Hypothalamus (tissue), 51 donors: ENCODE results near the gene TMEM44.

ENCODE experiments used
- DNase-seq, 51 donors: peaks; one replicate each; lab custom pipeline; 2025; lab: John Stamatoyannopoulos, UW

The TMEM44 gene

GRCh38 chr3:194633349-194634004, at the start of gene TMEM44:
Gene TMEM44 (minus strand): TSS chr3:194633419. CDS start chr3:194633215, 204 bp downstream.
- peak in 27 of 51 donors; percentile 3 to 64 (median 26) for DNase-seq

DNA sequence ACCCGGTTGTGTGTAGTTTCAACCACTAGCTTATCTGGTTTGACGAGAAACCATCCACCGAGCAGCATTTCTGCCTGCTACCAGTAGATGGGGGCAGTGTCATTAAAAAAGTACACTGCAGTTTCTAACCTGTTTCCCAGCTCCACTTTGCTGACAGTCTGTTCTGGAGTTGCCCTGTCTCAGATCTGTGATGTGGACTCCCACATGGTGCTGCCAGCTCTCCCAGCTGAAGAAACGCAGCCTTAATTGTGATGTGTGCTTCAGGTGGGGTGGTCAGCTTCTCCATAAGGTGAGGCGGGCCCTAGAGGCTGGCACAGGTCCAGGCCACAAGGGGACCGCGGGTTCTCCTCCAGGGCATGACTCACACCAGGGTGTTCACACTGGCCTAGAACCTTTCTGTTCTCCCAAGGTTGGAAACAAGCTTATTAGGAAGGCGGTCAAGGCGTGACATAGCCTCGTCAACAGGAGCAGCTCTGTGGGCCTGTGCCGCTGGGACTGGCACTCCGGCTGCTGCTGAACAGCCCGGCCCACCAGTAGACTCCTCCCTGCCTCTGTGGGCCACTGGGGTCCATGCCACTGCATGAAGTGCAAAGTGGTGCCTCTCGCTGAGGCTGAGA, 49.6 kb upstream of the TMEM44 start:
- peak in 45 of 51 donors; percentile 4 to 80 (median 47) for DNase-seq

- no peak for DNase-seq
Measured at GRCh38 chr3:194682189-194682693, 49.0 kb upstream of the TMEM44 start.

DNA sequence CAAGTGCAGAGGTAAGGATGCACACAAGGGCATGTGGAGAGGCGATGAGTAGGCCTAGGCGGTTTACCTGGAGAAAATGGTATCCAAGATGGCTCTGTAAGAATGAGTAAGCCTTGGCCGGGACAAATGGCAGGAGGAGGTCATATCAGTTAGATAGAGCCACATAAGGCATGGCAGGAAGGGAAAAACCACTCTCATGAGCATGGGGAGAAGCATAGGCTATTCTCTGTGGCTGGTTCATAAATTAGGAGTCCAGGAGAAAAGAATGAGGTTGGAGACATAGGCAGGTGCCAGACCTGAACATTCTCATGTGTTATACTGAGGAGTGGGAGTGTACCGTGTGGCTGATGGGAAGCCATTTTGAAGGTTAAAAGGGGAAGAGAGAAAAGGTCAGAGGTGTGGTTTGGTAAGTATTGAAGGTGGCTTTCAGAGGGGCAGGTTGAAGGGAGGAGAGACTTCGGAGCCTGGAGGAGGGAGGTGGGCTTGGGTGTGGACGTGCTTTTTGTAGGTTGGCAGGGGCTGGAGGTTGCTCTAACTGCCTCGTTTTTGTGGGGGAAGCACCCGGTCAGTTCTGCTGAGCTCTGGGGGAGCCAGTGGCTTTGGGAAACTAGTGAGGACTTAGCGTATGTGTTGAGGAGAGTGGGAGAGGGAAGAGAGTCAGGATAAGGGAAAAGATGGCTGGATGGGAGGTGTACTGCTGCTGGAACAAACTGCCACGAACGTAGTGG, 47.8 kb upstream of the TMEM44 start:
- no peak for DNase-seq

DNA sequence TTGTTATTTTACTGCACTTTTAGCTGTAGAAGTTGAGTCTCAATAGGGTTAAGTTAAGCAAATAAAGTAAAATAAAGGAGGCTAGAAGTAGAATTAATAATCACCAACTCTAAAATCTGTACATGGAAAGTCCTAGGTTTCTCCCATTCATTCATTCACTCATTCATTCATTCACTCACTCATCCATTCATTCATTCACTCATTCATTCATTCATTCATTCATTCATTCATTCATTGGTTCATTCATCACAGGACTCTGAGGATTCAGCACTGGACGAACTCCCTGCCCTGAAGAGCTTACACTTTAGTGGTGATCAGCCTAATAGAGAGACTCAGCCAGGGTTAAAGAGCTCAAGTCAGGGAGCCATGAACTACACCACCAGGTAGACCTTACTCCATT, 43.3 kb upstream of the TMEM44 start:
- no peak for DNase-seq

GRCh38 chr3:194675680-194676079, 42.5 kb upstream of the TMEM44 start:
- DNase-seq = no peak

DNA sequence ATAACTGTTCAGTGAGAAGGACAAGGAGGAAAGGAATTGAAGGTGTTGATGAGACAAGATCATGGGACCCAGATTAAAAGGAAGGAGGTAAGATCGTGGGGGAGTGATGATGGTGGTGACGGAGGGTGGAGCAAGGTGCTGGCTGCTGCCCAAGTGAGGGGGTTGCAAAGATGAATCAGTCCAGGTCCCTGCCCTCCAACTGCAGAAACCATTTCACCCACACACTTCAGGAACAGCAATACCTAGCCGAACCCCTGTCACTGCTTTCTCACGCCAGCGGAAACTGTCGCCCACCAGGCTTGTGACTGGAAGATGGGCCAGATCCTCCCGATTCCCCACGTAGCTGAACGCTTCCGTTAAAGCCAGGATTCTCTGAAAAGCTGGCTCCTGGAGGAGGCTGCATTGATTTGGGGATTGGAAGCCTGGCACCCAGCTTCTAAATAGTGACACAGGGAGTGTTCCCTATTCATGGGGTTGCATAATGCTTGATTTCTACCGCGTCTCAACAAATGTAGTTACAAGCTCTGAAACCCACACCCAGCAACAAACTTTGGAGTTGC, 41.9 kb upstream of the TMEM44 start:
- peak in 2 of 51 donors; percentile 35 to 40 for DNase-seq

DNA sequence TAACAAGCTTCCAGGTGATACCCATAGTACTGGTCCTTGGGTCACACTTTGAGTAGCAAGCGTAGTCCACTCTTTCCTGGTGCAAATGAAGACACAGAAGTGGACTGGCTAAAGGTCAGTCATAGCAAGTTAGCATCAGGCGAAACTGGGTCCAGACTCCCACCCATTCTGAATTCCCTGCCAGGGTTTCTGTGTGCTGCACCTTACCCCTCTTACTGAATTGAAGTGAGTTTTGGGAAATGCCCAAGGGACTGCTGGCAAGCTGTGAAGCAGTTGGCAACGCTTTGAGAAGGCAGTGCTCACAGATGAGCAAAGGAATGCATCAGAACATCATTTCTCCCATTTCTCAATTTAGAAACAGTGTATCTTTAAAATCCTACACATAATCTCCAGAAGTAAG, 40.5 kb upstream of the TMEM44 start:
- DNase-seq = no peak

GRCh38 chr3:194672876-194673275, 39.7 kb upstream of the TMEM44 start:
- peak in 1 of 51 donors; percentile 19 for DNase-seq

DNA sequence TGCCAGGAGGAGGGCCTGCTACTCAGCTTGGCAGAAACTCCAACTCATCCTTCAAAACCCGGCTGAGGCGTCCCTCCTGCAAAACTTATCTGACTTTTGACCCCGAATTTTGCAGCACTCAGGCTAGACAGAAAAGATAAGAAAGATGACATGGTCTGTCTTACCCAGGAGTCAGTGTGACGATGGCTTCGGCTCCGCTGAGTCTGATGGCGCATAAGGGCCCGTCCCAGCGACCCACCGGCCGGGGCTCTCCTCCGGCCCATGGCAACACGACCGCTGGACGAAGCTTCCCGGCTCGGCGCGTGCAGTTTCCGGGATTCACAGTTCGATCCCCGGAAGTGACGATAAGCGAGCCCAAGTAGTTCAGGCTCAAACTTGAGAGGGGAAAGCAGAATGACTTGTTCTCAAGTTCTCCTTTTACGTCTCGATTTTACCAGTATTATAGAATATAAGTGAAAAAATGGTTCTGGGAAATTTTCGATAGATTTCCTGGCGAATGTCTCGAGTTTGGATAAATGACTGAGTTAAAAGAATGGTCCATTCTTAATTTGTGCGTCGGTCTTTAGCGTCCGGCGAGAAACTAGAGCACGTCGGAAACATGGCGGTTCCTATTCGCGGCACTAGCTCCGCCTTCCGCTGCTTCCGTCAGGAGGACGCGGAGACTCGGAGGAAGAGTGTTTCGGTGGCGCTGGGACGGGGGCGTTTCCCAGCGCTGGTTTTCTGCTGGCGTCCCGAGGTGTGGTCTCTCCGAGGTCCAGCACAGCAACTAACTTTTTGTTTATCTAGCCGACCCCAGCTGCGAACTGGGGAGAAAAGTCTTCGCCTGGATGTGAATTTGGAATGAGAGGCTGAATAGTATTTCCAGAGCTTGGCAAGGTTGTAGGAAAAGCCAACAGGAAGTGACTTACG, 38.9 kb upstream of the TMEM44 start, which contains the start of gene LSG1:
LSG1 (minus strand) TSS at position 292 of the 909 bp plus-strand sequence; CDS start at position 263, 29 bp downstream.
- peak; percentile 41 to 98 (median 79) for DNase-seq

- no peak for DNase-seq
Measured at GRCh38 chr3:194671511-194671899, 38.3 kb upstream of the TMEM44 start.

DNA sequence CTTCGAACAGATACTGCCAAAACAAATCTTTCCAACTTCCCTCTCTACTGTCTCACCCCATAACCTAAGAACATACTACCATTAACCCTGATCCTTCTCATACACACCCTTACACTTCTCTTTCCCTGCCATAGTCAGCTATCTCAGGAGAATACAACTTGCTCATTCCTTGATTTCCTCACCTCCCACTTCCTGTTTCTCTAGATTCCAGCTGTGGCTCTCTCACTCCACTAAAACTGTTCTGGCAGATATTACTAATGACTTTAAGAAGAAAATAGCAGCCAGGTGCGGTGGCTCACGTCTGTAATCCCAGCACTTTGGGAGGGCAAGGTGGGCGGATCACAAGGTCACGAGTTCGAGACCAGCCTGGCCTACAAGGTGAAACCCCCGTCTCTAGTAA, 34.1 kb upstream of the TMEM44 start:
- no peak for DNase-seq

GRCh38 chr3:194664857-194665256, 31.6 kb upstream of the TMEM44 start:
- DNase-seq = no peak

- DNase-seq = no peak
Measured at GRCh38 chr3:194661946-194662345, 28.7 kb upstream of the TMEM44 start.

GRCh38 chr3:194661374-194661773, 28.2 kb upstream of the TMEM44 start:
- DNase-seq = no peak

GRCh38 chr3:194659778-194660177, 26.6 kb upstream of the TMEM44 start:
- DNase-seq = no peak

- DNase-seq = no peak
Measured at GRCh38 chr3:194658477-194659242, 25.4 kb upstream of the TMEM44 start.

DNA sequence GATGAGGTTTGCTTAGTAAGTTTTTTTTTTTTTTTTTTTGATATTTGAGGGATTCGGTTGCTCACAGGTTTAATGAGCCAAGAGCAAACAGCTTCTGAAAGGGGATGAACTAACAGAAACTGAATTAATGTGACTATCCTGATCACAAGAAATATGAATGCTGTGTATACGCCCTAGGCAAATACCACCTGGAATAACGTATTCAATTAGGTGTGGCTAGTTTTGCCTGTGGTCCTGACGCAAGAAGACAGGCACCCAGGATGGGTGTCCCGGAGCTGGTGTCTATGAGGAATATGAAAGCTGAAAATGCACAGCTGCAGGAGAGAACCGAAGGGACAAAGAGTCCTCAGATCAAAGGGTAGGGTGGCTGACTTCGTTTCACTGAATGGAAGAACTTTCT, 24.2 kb upstream of the TMEM44 start:
- no peak for DNase-seq

- DNase-seq = no peak
Measured at GRCh38 chr3:194654443-194654842, 21.2 kb upstream of the TMEM44 start.
